HL-60 (cell line): ENCODE measurements around the gene SMURF1.

Experiments used
- DNase-seq, 2 experiments: peaks; one replicate each; pipeline ENCODE4 v3.0.0-alpha.2; 2010 to 2020; ENCODE audit warnings: low read depth in 1 of 2, low spot score in 1 of 2
- H3K27ac ChIP-seq: fragments of 250-450 bp; sonication (Bioruptor Pico); replicated peaks from 2 replicates; pipeline ENCODE4 v1.5.1; 2020; ENCODE audit warnings: mild to moderate bottlenecking, moderate library complexity
- H3K27me3 ChIP-seq: fragments of 250-450 bp; sonication (Bioruptor Pico); 2 replicates; pipeline ENCODE4 v1.5.1; 2021; ENCODE audit warnings: mild to moderate bottlenecking, moderate library complexity; ENCODE audit not compliant: insufficient read depth, poor library complexity, severe bottlenecking
- H3K4me3 ChIP-seq: replicated peaks from 2 replicates; pipeline ENCODE4 v1.5.1; 2011; ENCODE audit warnings: mild to moderate bottlenecking, control low read depth, low read length; ENCODE audit not compliant: insufficient read depth
- GABPA ChIP-seq: IDR thresholded peaks from 2 replicates; pipeline ENCODE4 v1.6.1; 2012; ENCODE audit warnings: low read depth
- POLR2AphosphoS5 ChIP-seq: IDR thresholded peaks from 2 replicates; pipeline ENCODE4 v1.6.1; 2012; ENCODE audit warnings: low read depth
- SPI1 ChIP-seq: IDR thresholded peaks from 2 replicates; pipeline ENCODE4 v1.6.1; 2012; ENCODE audit warnings: low read depth, mild to moderate bottlenecking, borderline replicate concordance
- TF ChIP-seq, protein P1 (sequence below): IDR thresholded peaks from one replicate; pipeline ENCODE4 v1.5.1; 2011; ENCODE audit warnings: low read length, control low read depth, inconsistent platforms; ENCODE audit not compliant: insufficient read depth
- TF ChIP-seq, protein P2 (sequence below): IDR thresholded peaks from 2 replicates; pipeline ENCODE4 v1.6.1; 2012; ENCODE audit warnings: low read depth; ENCODE audit not compliant: insufficient replicate concordance

SMURF1 gene

DNA sequence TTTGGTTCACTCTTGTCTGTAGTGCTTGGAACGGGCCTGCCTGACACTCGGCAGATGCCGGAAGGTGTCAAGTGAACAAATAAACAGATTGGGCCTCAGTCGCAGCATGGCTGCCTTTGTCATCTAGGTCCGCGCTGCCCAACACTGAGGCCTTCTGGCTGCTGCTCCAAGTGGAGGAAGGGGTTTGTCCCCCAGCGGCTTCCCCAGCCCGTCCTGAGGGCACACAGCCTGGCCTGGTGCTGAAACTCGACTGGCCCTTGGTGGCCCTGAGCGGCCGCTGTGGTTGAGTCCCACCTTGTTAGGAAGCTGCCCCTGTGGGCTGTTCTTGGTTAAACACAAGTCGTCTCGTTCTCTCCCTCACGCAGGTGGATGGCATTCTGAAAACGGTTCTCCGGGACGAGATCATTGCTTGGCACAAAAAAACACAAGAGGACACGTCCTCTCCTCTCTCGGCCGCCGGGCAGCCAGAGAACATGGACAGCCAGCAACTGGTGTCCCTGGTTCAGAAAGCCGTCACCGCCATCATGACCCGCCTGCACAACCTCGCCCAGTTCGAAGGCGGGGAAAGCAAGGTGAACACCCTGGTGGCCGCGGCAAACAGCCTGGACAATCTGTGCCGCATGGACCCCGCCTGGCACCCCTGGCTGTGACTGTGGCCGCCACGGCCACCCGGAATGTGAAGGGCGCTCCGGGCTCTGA, 132.1 kb downstream of the SMURF1 start:
- TF ChIP-seq GABPA, result no peak
- TF ChIP-seq POLR2AphosphoS5, result no peak
- TF ChIP-seq, protein P1, sequence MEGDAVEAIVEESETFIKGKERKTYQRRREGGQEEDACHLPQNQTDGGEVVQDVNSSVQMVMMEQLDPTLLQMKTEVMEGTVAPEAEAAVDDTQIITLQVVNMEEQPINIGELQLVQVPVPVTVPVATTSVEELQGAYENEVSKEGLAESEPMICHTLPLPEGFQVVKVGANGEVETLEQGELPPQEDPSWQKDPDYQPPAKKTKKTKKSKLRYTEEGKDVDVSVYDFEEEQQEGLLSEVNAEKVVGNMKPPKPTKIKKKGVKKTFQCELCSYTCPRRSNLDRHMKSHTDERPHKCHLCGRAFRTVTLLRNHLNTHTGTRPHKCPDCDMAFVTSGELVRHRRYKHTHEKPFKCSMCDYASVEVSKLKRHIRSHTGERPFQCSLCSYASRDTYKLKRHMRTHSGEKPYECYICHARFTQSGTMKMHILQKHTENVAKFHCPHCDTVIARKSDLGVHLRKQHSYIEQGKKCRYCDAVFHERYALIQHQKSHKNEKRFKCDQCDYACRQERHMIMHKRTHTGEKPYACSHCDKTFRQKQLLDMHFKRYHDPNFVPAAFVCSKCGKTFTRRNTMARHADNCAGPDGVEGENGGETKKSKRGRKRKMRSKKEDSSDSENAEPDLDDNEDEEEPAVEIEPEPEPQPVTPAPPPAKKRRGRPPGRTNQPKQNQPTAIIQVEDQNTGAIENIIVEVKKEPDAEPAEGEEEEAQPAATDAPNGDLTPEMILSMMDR, result no peak
- TF ChIP-seq, protein P2, sequence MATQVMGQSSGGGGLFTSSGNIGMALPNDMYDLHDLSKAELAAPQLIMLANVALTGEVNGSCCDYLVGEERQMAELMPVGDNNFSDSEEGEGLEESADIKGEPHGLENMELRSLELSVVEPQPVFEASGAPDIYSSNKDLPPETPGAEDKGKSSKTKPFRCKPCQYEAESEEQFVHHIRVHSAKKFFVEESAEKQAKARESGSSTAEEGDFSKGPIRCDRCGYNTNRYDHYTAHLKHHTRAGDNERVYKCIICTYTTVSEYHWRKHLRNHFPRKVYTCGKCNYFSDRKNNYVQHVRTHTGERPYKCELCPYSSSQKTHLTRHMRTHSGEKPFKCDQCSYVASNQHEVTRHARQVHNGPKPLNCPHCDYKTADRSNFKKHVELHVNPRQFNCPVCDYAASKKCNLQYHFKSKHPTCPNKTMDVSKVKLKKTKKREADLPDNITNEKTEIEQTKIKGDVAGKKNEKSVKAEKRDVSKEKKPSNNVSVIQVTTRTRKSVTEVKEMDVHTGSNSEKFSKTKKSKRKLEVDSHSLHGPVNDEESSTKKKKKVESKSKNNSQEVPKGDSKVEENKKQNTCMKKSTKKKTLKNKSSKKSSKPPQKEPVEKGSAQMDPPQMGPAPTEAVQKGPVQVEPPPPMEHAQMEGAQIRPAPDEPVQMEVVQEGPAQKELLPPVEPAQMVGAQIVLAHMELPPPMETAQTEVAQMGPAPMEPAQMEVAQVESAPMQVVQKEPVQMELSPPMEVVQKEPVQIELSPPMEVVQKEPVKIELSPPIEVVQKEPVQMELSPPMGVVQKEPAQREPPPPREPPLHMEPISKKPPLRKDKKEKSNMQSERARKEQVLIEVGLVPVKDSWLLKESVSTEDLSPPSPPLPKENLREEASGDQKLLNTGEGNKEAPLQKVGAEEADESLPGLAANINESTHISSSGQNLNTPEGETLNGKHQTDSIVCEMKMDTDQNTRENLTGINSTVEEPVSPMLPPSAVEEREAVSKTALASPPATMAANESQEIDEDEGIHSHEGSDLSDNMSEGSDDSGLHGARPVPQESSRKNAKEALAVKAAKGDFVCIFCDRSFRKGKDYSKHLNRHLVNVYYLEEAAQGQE, result no peak
- TF ChIP-seq SPI1, result no peak
- Histone ChIP-seq H3K27me3 (no peaks in the 10 kb centered on the region), H3K27ac (no peak overlapping the region), H3K4me3 (no peak overlapping the region)
- DNase-seq, result no peak

GRCh38 chr7:99011341-99011705, 132.6 kb downstream of the SMURF1 start:
- no peak for DNase-seq
- TF ChIP-seq SPI1 (no peak), POLR2AphosphoS5 (no peak), GABPA (no peak)
- TF ChIP-seq, protein P1, result no peak
- TF ChIP-seq, protein P2, result no peak
- Histone ChIP-seq H3K4me3 (no peak overlapping the region), H3K27ac (no peak overlapping the region), H3K27me3 (no peaks in the 10 kb centered on the region)

DNA sequence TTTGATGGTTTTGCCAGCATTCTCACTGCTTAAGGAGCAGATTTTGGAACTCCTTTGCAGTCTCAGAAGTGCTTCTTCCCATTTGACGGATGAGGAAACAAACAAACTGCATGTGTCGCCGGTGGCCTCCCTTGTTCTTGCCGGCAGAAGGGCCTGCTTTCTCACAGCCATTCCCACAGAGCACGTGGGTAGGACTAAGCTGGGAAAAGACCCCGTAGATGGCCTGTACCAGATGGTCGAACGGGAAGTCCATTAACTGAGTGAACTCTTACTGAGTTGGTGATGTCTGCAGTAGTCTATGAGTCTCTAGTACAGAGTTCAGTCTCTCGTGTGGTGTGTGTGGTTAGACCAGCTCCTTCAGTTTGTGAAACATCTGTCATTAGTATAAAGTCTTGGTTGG, 133.6 kb downstream of the SMURF1 start:
- DNase-seq, result no peak
- Histone ChIP-seq H3K27me3 (no peaks in the 10 kb centered on the region), H3K4me3 (no peak overlapping the region), H3K27ac (no peak overlapping the region)
- TF ChIP-seq, protein P2, result no peak
- TF ChIP-seq SPI1 (no peak), GABPA (no peak), POLR2AphosphoS5 (no peak)
- TF ChIP-seq, protein P1, result no peak
